Measurements from ENCODE around the gene CADM1. TPM values are rescaled to one million over a fixed set of nuclear protein-coding genes. Genes with fewer than 3 reads are reported as not detected.
"Not testable (repeated sequence)": the region's sequence is repeated elsewhere in the genome, so short reads cannot be mapped to it uniquely, and the experiment has no call there.

CADM1 gene
- total RNA-seq, 1 donor from 2014 or later, result 8.8 TPM

DNA sequence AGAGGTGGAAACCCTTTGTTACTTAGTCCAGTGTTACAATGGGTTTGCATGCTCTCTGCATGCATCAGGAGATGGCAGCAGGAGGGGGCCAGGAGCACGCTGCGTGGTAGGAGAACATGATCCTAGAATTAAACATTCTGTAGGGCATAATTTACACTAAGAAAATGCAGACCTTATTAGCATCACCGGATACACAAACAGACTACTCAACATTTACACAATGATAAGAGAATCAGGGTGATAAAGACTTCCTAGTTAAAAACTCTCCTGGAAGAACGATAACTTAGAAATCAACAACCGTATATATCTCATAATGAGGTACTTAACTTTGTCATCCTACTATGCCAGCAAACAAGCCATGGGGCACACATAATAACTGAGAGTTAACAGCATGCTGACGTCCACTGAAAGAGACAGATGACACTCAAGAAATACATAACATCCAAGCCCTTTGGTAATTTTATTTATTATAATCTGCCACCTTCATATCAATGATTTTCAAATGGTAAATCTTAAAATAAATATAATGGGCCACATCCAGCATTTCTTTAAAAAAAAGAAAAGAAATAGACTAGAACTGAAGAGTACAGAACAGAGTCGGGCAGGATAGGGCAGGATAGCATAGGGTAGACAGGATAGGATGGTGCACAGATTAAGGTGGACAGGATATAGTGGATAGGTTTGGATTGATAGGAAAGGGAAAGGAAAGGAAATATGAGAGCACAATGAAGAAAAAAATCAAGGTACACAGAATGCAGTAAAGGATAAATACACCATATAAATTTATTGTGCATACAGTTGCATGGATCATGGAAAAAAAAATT, 27.5 kb downstream of the CADM1 start:
- no peak for ATAC-seq

DNA sequence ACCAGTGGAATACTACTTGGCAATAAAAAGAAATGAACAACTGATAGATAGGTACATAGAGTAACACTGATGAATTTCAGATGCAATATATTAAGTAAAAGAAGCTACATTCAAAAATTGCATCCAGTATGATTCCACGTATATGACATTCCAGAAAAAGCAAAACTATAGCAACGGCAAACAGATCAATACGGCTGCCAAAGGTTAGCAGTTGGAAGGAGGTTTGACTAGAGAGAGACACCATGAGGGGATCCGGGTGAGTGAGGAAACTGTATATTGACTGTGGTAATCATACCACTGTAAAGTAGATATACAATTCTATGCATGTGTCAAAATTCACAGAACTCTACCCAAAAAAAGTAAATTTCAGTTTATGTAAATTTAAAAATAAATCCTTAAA, 28.7 kb downstream of the CADM1 start:
- ATAC-seq, result no peak

DNA sequence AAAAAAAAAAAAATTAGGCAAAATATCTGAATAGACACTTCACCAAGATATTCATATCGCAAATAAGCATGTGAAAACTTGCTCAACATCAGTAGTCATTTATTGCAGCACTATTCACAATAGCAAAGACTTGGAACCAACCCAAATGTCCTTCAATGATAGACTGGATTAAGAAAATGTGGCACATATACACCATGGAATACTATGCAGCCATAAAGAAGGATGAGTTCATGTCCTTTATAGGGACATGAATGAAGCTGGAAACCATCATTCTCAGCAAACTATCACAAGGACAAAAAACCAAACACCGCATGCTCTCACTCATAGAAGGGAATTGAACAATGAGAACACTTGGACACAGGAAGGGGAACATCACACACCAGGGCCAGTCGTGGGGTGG, 29.9 kb downstream of the CADM1 start:
- ATAC-seq, result not testable (repeated sequence)

DNA sequence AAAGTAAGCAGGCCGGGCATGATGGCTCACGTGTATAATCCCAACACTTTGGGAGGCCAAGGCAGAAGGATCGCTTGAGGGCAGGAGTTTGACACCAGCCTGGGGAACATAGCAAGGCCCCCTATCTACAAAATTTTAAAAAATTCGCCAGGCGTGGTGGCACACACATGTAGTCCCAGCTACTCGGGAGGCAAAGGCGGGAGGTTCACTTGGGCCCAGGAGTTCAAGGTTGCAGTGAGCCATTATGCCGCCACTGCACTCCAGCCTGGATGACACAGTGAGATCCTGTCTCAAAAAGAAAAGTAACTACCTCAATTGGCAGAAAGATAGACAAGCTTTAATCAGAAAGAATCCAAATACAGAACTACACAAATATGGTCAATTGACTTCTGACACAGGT, 31.0 kb downstream of the CADM1 start:
- ATAC-seq, result no peak

DNA sequence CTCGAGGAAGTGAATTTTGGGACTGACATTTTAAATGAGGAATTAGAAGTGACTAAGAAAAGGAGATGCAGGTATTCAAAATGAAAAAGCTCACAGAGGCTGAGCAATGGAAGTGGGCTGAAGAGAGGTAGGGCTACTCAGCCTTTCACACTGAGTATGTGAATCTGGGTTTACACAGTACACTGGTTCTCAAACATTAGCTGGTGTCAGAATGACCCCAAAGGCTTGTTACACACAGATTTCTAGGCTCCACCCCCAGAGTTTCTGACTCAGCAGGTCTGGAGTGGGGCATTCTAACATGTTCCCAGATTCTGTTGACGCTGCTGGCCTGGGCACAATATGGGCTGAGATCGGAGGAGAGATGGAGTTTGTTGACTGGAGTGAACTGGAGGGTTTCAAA, 32.8 kb downstream of the CADM1 start:
- no peak for ATAC-seq

DNA sequence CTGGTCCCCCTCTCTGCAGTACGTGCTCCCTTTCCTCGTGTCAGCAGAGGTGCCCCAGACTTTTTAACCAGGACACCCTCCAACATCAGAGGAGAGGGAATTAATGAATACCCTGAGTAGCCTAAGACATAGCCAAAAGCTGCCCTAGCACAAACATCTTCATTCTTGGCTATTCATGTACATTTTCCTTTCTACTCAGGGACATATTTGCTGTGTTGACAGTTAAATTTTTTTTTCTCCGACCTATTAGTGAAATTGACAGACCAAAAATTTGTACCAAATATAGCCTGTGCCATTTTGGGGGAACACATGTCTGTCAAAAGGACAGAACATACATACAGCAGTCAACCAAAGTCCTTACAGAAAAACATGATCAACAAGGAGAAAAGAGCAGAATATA, 33.3 kb downstream of the CADM1 start:
- ATAC-seq, result no peak

DNA sequence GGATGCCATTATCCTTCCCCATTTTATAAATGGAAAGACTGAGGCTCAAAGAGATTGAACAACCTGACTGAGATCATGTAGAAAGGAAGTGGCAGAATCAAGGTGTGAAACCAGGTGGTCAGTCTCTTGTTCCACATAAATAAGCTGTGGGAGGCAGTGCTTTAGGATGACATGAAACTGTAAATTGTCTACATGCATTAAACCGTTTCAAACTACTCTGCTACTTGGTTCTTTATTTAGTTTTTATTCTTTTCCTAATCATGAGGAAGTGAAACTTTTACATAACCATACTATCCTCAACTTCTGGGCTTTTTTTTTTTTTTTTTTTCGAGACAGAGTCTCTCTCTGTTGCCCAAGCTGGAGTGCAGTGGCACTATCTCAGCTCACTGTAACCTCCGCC, 34.9 kb downstream of the CADM1 start:
- ATAC-seq, result no peak

DNA sequence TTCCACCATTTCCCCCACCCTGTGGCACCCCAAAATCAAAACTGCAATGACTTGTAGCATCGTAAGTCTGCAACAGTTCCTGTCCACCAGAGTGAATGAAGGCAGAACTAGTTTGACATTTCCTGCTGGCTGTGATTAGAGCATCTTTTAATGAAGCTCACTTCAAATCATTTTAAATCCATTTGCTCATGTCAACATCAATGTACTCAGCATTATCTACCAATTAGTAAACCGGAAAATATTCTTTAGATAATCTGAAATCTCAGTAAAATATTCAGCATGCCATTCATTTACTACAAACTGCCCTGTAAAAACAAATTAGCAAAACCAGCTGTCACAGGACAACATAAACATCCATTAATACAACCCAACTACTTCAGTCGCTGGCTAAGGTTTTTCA, 38.1 kb downstream of the CADM1 start:
- ATAC-seq, result no peak

DNA sequence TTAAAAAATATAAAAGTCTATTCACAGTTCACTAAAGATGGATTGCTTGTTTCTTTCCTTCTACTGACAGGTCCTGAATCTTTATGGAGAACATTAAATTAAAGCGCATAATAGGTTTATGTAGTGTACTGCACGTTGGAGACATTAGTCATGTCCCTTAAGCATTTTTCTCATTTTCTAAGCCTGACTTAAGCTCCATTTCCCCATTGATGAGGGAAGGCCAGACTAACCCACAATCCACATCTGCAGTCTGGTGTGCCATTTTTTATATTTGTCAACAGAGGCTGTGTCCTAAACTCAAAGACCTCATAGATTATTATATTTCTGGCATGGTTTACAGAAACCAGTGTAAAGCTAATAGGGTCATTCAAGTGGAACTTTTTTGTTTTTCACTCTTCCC, 39.9 kb downstream of the CADM1 start:
- ATAC-seq, result no peak

DNA sequence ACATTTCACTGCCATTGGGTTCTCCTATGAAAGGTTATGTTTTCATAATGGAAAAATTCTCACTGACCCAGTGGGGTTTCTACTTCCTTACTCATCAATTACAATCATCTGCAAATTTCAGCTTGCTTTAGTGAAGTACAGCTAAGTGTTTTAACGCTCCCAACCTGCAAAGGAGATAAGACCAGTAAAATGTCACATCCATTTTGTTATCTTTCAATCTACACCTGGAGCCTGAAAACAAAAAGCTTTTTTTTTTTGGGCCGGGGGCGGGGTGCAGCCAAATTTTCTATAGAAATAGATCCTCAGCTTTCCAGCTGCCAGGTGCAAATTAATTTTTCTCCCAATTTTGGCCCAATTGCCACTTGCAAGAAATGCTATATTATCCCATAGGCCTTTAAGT, 40.6 kb downstream of the CADM1 start:
- no peak for ATAC-seq

DNA sequence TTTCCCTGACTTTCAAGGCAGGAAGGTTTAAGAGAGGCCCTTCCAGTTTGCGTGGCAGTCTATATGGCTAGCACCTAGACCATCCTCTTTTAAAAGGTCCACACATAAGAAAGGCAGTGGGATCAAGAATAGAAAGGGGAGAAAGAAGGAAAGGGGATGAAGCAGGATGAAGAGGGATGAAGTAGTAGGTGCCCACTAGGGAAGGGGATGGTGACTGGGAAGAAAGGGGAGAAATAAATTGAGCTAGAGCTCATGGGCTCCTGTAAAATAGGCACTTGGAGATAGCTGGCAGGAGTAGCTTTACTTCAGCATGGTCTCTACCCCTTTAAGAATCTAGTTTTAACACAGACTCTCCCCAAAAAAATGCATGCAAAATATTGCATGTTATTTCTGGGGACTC, 41.5 kb downstream of the CADM1 start:
- no peak for ATAC-seq

DNA sequence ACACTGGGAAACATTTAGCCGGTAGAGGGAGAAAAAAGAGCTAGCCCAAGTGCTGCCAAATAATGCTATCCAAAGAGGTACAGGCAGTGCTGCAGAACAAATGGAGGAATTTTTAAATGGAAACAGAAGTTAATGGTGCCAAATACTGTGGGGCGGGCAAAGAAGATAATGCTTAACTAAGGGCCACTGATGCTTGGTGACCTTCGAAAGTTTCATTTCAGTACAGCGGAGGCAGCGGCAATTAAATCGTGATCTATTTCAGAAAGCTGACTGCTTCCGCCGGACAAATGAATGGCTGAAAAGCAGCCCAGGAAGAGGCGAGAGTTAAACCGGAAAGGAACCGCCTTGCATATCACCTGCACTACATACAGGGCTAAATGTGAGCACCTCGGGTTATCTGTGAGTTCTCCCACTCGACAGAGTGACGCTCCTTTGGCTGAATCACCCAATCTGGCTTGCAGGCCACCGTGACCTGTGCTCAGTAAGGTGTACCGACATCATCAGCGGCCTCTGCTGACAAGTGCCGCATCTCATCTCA, 42.1 kb downstream of the CADM1 start:
- no peak for ATAC-seq

DNA sequence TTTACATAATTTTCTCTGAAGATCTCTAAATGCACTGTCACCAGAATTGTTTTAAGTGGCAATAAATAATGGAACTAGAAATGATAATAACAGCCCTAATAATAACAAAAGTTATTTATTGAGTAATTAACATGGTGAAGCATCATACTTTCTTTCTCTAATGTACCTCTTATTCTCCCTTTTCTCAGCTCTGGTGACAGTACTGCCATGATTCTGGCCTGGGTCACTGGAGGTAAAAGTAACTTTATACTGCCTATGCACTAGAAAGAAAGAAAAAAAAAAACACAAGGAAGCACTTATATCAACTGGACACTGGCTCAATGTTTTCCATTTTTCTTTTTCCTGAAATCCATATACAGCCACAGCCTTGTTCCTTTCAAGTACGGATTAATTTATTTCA, 43.7 kb downstream of the CADM1 start:
- ATAC-seq, result no peak

DNA sequence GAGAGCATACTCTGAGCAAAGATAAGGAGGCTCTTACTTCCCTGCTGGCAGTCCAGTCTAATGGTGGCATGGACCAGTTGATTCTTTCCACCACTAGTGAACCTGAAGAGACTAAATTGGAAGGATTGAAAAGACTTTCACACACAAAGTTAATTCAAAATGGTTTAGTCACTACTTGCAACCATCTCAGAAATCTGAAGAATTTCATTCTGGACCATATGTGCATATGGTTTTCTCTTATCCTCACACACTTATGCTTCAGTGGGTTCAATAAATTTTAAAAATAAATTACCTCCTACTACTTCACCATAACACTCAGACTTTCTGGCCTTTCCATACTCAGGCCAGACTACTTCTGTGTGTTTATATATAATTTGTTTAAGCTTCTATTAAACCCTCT, 44.7 kb downstream of the CADM1 start:
- ATAC-seq, result no peak

DNA sequence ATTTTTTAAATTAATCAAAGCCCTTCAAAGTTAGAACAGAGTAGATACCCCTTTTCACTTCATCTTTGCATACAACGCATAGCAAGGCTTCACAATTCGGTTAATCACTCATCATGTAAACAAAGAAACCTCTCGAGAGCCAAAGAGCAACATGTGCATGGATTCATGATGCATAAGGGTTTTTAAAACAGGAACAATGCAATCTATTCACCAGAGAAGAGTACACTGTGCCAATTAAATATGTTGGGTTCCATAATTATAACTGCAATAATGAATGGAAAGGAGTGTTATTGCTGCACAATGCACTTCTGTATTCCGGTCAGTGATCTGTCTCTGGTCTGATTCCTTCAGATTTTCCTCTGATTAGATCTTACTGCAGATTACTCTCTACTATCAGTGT, 45.3 kb downstream of the CADM1 start:
- no peak for ATAC-seq

DNA sequence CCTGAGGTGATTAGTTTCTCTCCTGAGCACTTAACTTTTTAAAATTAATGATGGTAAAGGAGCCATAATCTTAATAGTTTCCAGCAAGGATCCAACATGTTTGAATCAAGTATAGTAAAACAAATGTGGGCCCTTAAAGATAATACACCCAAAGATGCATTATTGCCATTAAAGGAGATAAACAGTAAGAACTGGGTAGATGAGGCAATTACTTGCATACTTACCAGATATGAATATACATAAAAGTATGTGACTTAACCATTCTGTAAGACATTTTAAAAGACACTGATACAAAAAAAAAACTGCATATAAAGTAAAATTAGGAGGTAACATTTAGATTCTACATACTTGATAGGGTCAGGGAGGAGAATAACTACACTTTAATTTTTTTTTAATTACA, 48.2 kb downstream of the CADM1 start:
- no peak for ATAC-seq

DNA sequence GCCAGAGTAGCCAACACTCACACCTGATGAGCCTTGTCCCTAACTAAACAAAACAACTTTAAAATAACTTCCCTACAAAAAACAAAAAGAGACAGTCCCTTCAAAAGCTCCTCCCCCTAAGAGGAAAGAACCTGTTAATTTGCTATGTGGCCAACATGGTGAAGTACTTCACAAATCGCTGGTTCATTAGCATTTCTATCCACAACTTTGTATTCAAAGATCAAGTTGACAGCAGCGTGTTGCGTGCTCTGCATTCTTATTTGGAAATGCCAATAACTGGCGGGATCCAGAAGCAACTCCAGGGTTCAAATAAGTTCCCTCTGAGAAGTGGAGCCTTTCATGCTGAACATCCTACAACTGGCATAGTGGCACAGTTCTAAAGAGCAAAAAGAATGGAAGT, 48.6 kb downstream of the CADM1 start:
- ATAC-seq, result no peak

DNA sequence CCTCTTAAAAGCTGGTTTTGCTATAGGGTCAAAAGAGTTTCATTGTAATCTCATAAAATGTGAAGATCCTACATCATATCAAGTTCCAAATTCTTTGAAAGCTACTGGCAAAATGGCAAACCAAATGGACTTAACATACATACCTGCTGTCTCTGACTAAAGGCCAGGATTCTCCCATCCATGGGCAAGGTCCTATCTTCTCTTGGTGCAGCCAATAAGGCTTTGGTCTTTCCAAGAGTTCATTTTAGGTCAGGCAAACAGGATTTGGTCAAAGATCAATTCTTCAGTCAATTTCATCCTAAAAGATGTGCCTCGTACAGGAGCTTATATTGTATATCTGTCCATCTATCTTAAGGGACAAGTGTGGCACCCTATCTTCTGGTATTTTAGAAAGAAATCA, 49.7 kb downstream of the CADM1 start:
- ATAC-seq, result no peak

DNA sequence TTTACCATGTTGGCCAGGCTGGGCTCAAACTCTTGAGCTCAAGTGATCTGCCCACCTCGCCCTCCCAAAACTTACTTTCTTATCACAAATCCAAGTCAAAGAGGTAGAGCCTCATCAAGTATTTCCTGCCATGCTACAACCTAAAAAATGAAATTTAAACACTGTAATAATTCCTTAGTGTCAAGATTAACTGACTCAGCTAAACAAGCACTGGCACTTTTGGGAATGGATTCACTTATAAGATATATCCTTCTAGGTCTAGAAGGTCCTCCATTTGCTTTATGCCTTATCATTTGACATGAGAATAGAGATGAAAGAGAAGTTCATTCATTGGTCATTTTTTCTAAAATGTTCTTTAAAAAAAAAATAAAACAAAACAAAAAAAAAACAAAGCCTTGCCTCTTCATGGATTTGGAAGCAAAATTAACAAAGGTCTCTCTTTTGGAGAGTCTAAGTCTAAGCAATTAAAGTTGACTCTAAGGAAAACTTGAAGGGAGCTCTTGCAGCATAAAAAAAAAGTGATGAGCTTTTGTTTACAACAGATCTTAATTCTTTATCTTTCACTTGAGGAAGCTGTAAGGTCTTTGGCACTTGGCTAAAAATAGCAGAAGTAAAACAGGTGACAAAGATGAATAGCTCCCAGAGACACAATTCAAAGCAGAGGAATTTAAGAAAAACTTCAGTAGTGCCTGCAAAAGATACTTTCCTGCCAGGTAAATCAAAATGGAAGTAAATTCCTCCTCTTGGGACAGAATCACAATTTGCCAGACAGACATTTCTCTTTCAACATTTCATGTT, 50.3 kb downstream of the CADM1 start:
- ATAC-seq, result no peak

DNA sequence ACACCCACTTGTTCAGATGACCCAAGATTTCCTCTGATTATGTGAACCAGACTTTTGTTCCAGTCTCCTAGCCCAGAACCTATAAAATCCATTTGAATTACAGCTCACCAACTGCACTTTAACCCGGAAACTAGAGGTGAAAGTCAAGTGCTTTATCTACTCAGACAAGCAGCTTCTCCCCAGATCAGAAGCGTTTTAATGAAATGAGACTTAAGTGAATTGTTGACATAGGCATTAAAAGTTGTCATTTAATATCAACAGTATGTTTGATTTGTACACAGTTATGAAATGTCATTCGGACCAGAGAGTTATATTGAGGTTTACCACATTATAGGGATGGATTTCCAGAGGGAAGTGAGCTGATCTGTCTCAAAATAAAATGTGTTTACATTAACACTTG, 52.0 kb downstream of the CADM1 start:
- ATAC-seq, result no peak

DNA sequence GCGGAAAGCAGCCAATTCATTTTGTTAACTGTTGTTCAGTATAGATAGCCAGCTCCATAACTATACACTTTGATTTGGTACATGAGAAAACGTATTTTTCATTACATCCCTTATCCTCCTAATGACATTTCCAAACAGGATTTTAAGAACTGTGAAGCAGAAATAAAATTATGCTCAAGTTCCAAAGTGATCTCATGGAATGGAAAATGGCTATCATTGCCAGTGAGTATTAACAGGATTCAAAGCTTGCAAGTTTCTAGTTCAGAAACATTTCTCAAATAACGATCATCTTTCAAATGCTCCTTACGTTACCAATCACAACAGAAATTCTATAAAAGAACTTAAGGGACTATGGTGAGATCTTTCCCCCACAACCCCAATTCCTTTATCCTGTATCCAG, 53.7 kb downstream of the CADM1 start:
- no peak for ATAC-seq

DNA sequence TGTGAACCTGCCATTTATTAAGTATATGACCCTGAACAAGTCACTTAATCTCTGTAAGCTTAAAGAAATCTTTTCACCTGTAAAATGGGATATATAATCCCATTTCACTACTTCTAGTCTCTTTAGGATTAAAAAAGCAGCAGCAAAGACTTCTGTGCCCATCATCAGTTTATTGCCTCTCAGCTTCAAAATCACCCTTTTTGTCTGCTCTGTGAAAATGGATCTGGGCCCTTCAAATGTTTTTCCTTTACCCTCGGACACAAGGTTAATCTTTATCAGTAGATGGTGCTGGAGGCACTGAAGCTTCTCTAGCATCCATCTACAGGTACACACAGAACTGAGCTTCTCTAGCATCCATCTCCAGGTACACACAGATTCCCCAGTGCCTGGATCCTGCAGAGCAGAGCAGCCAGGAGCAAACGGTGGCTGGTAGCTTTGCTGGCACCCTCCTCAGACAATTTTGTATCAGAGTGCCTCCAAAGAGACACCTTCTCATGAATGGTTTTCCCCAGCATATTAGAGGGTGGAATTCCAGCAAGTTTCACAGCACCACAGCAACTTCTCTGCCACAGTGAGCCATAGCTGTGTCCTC, 56.8 kb downstream of the CADM1 start:
- ATAC-seq, result no peak

DNA sequence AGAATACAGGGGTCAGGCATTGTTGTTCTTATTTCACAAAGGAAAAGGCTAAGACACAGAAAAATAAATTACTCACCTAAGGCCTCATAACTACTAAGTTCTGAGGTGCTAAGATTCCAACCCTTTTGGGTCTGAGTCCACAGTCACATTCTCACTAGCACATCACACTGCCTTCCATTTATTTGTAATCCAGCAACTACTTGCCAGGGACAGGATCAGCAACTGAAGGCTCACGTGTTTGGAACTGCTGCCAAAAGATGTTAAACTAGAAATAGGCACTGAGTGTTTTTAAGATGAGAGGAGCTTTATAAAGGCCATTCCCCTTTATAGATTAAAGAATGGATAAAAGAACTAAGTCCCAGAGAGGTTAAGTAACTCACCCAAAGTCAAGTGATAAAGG, 58.0 kb downstream of the CADM1 start:
- no peak for ATAC-seq

DNA sequence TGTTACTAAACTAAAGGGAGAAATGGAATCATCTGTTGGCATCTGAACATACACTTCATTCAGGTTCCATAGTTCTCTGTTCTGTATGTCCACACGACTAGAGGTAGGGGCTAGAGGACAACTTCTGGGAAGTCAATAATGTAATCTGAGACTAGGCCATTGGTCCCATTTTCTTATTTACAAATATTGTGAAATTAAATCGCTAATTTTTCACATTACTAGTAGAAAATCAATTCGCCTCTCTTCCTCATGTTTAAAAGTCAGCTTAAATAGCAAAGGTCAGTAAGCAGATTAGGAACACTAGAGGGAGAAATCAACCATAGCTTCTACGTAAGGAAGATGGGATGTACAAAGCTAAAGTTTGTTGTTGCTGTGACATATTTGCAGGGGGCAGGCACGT, 59.7 kb downstream of the CADM1 start:
- ATAC-seq, result no peak

Data from esophagus mucosa (tissue), 1 donor.